ENCODE measurements around the gene P2RY6.

P2RY6 gene

DNA sequence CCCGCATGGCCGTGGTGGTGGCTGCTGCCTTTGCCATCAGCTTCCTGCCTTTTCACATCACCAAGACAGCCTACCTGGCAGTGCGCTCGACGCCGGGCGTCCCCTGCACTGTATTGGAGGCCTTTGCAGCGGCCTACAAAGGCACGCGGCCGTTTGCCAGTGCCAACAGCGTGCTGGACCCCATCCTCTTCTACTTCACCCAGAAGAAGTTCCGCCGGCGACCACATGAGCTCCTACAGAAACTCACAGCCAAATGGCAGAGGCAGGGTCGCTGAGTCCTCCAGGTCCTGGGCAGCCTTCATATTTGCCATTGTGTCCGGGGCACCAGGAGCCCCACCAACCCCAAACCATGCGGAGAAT is 25.1 kb downstream of the P2RY6 start:
- no peak for DNase-seq (ENCODE audit: low spot score)

DNA sequence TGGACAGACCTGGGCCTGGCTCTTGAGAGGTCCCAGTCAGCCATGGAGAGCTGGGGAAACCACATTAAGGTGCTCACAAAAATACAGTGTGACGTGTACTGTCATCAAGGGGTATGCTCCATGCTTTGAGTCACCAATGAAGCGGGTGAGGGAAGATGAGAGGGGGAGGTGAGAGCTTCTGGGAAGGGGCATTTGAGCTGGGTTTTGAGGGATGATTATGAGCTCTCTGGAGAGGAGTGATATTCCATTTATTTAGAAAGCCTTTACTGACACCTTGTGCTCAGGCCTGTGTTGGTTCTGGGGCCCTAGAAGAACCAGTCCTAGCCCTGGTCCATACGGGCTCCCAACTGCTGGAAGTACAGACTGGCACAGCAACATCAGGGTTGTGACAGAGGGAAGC is 25.6 kb downstream of the P2RY6 start:
- DNase-seq (ENCODE audit: low spot score), result no peak

DNA sequence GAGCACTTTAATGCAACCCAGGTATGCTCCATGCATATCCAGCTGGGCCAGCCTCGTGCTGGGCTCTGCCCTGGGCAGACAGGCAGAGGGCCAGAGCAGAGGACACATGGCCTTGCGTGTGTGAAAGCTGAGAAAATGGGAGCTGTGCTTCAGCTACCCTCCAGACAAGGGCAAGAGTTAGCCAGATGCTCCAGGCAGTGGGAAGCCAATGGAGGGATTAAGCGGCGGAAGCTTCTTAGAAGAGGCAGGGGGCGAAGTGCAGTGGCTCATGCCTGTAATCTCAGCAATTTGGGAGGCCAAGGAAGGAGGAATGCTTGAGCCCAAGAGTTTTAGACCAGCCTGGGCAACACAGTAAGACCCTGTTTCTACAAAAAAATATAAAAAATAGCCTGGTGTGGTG is 26.1 kb downstream of the P2RY6 start:
- no peak for DNase-seq (ENCODE audit: low spot score)

DNA sequence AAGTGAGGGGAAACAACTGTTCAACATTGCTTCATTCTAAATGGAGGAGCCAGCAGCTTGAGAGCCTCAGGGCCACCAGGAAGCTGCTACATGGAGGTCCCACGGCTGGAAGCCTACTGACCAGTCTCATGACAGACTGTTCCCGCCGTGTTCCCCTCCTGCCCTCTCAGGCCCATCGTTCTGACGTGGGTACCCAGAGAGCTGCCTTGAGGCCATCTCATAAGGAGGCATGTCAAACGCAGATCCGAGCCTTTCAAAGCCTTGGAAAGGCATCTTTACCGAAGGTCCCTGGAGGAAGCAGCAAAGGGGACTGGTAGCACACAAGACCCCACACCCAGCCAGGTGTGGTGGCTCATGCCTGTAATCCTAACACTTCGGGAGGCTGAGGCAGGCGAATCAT is 27.6 kb downstream of the P2RY6 start:
- DNase-seq (ENCODE audit: low spot score), result no peak

DNA sequence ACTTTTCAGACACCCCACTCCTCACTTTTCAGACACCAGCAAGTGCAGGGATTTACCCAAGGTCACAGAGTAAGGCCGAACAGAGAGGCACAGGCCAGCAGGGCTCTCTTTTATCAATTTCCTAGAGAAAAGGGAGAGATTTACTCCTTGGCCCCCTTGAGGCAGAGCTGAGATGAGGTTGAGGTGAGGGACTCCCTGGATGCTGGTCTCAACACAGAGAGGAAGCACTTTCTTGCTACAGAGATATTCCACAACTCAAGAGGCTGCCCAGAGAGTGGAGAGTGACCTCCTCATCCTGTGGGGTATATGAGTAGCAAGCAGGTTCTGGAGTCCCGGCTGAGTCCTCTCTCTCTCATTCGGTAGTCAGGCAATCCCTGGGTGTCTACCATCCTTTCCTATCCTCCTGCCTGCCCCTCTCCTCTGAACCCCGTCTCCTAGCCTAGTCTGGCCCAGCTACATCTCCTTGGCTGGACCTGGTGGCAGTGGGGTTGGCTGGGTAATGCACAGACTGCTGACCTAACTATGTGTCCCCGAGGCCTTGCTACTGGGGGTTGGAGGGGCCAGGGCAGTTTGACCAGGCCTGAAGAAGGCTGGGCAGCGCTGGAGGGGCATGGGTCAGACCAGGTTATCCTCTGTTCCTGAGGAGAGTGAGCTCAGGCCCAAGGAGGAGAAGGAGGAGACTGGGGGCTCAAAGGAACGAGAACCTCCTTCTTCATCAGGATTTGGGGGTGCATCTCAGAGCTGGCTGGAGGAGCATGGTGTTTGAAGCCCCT is 34.1 kb downstream of the P2RY6 start:
- DNase-seq (ENCODE audit: low spot score), result no peak

DNA sequence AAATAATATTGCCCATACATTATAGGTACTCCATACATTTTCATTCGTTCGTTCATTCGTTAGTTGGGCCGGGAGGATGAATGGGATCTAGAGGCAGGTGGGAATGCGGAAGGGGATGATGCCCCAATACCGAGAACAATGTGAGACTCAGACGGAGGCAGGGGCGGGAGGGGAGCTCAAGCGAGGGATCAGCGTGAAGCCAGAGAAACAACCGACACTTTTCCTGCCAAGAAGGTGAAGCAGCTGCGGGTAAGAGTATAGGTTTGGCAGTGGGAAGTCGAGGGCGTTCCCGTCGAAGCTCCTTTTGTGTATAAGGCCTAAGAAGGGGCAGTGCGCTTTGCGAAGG is 34.8 kb downstream of the P2RY6 start:
- no peak for DNase-seq (ENCODE audit: low spot score)

DNA sequence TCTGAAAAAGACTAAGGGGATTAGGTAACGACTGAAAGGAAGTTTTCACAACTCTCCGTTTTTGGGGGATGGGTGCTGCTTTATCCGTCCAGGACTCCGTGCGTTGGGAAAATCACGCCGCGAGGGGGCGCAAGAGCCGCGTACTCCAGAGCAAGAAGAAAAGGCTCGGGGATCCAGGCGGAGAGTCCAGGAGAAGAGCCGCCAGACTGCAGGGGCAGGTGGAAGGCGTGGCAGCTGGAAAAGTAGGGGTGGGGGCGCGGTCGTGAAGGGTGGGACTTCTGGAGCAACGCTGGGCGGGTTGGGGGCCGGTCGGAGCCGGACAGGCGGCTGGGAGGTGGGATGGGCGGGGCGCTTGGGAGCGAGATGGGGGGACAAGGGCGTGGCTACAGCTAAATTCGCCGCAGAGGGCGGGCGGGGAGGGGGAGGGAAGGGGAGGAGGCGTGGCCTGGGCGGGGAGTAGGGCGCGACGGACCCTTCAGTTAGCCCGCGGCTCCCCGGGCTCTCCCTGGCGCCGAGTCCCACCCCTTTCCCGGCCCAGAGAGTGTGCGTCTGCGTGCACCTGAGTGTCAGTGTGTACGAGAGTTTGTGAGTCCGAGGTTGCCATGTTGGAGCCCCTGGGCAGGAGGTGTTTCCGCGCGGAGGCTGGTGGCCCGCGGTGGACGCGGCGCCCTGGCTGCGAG is 35.3 kb downstream of the P2RY6 start:
- DNase-seq (ENCODE audit: low spot score), result peak; percentile 92

DNA sequence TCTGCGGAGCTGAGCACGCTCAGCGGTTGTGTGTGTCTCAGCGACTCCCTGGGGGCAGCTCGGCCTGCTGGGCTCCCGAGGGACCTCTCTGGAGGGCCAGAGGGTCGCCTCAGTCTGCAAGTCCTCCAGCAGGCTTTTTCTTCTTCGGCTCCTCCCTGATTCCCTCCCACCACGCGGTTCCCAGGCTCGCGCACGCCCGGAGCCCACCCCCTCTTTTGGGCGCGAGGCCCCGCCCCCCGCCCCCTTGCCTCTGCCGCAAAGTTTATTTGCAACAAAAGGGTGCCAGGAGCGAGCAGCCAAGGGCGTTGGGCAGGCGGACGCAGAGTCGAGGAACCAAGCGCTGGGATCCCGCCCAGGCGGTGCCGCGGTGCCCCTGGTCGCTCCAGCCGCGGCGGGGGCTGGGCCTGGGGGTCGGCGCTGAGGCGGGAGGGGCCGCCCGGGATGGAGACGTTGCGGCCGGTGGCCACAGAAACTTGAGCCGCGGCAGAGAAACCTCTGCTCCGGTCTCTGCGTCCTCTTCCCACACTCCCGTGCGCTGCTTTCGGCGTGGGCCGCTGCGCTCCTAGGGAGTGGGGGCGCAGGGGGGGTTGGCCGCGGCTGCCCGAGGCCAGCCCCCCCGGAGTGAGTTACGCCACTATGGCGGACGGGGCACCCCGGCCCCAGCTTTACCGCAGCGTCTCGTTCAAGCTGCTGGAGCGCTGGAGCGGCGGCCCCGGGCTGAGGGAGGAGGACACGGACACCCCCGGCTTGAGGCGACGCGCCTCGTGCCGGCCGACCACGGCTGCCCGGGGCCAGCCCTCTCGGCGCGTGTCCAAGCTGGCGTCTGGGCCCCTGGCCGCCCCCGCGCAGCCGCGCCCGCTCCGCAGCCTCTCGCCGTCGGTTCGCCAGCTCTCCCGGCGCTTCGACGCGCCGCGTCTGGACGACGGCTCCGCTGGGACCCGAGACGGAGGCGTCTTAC is 36.1 kb downstream of the P2RY6 start, which contains the start of gene ARHGEF17:
TSS of gene ARHGEF17 (plus strand) at position 274 of the 958 bp plus-strand sequence. CDS start at position 637, 363 bp downstream.
- DNase-seq (ENCODE audit: low spot score), result peak; percentile 55

DNA sequence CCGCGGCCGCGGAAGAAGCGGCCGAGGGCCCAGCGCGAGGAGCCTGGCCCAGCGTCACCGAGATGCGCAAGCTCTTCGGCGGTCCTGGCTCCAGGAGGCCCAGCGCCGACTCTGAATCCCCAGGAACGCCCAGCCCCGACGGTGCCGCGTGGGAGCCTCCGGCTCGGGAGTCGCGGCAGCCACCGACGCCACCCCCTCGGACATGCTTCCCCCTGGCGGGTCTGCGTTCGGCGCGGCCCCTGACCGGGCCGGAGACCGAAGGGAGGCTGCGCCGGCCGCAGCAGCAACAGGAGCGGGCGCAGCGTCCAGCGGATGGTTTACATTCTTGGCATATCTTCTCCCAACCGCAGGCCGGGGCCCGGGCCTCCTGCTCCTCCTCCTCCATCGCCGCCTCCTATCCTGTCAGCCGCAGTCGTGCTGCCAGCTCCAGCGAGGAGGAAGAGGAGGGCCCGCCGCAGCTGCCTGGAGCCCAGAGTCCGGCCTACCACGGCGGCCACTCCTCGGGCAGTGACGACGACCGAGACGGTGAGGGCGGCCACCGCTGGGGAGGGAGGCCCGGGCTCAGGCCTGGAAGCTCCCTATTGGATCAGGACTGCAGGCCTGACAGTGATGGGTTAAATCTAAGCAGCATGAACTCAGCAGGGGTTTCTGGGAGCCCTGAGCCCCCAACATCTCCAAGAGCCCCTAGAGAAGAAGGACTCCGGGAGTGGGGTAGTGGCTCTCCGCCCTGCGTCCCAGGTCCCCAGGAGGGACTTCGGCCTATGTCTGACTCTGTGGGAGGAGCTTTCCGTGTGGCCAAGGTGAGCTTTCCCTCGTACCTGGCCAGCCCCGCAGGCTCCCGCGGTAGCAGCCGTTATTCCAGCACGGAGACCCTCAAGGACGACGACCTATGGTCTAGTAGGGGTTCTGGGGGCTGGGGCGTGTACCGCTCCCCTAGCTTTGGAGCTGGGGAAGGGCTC is 37.1 kb downstream of the P2RY6 start:
- DNase-seq (ENCODE audit: low spot score), result no peak

DNA sequence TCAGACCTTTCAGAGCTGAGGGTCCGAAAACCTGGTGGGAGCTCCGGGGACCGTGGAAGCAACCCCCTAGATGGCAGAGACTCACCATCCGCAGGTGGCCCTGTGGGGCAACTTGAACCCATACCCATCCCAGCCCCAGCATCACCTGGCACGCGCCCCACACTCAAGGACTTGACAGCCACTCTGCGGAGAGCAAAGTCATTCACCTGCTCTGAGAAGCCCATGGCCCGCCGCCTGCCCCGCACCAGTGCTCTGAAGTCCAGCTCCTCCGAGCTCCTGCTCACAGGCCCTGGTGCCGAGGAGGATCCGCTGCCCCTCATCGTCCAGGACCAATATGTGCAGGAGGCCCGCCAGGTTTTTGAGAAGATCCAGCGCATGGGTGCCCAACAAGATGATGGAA is 37.9 kb downstream of the P2RY6 start:
- no peak for DNase-seq (ENCODE audit: low spot score)

DNA sequence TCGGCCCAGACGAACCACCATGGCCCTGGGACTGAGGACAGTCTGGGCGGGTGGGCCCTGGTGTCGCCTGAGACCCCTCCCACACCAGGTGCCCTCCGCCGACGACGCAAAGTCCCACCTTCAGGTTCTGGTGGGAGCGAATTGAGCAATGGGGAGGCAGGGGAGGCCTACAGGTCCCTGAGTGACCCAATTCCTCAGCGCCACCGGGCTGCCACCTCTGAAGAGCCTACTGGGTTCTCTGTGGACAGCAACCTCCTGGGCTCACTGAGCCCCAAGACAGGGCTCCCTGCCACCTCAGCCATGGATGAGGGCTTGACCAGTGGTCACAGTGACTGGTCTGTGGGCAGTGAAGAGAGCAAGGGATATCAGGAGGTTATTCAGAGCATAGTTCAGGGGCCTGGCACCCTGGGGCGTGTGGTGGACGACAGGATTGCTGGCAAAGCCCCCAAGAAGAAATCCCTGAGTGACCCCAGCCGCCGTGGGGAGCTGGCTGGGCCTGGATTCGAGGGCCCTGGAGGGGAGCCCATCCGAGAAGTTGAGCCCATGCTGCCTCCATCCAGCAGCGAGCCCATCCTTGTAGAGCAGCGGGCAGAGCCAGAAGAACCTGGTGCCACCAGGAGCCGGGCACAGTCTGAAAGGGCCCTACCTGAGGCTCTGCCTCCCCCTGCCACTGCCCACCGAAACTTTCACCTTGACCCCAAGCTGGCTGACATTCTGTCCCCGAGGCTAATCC is 38.7 kb downstream of the P2RY6 start:
- DNase-seq (ENCODE audit: low spot score), result no peak

DNA sequence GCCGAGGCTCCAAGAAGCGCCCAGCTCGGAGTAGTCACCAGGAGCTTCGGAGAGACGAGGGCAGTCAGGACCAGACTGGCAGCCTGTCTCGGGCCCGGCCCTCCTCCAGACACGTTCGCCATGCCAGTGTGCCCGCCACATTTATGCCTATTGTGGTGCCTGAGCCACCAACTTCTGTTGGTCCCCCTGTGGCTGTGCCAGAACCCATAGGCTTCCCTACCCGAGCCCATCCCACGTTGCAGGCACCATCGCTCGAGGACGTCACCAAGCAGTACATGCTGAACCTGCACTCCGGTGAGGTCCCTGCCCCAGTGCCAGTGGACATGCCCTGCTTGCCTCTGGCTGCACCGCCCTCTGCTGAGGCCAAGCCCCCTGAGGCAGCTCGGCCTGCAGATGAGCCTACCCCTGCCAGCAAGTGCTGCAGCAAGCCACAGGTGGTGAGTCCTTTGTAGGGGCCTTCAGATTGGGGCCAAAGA is 39.3 kb downstream of the P2RY6 start:
- DNase-seq (ENCODE audit: low spot score), result no peak

DNA sequence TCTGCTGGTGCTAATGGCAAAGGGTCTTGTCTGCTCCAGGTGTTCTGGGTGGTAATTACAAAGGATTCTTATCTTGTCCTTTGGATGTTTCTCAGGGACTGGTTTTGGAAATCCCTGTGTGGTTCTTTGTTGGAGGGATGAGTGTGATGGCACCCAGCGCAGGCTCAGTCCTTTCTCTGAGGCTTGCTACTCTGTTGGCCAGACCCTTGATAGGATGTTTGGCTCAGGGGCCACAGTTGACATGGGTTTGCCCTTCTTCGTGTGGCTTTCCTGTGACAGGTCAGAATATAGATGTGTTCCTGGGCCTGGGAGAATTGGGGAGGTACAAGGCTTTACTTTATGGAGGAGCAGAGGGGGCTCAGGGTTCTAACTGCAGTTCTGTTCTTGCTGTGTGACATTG is 39.9 kb downstream of the P2RY6 start:
- no peak for DNase-seq (ENCODE audit: low spot score)

DNA sequence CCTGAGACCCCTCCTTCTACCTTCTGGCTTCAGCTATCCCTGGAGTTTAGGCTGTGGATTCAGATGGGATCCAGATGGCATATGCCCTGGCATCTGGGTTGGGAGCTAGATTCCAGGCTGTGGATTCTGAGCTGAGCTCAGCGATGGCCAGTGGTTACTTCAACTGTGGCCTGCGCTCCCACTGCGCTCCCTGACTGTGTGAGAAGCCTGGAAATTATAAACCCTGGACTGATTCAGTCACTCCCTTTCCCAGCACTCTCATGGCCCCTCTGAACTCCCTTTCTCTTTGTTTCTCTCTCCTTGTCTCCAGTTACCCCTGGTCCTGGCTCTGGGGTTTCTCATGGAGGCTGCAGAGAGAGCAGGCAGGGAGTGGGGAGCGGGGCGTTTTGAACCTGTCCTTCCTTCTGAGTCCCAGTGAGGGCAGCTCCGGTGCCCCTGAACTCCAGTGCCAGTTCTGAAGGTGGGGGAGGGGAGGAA is 40.8 kb downstream of the P2RY6 start:
- DNase-seq (ENCODE audit: low spot score), result no peak

DNA sequence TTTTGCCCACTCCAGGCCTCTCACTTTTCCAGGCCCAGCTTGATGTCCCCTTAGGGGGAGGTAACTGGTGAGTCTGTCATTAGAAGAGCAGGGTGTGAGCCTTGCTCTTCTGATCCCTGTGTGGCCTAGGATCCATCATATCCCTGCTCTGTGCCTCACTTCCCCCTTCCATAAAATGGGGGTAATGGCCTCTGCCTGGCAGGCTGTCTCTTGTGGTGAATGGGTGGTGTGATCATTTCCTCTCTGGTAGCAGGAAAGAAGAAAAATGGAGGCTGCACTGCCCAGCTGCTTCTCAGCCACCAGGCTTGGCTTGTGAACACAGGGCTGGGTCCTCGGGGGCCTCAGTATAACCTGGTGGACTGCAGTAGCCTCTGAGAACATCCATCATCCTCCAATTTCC is 41.5 kb downstream of the P2RY6 start:
- no peak for DNase-seq (ENCODE audit: low spot score)

DNA sequence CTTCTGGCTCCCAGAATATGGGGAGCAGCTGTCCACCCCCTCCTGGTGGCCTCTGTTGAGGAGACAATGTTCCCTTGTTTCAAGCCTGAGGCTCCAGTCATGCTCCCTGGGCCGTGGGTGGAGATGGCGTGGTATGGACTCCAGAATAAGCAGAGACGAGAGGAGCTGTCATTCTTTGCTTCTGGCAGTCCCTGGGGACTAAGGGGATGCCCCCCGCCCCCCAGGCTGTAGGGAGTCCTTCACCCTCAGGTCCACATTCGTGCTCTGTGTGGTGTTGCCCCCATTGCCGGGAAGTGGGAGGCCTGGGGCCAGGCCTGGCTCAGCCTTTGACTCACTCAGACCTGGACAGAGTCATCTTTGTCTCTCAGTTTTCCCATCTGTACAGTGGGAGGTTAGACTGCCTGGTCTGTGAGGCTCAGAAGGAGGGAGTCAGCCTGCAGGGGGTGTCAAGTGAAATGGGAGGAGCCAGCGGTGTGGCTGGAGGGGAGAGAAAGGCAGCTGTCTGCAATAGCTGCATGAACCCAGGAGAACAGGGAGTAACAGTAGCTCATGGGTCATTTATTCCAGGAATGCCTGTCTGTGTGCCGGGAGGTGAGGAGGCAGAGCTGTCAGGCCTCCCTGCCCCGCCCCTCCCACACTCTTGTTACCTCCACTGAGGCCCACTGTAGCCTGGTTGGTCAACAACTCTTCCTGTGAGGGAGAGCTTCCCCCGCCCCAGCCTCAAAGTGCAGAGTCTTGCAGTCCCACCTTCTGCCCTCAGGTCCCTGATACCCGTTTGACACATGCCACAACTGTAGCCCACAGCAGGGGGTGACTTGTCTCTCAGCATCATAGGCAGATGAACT is 42.2 kb downstream of the P2RY6 start:
- no peak for DNase-seq (ENCODE audit: low spot score)

DNA sequence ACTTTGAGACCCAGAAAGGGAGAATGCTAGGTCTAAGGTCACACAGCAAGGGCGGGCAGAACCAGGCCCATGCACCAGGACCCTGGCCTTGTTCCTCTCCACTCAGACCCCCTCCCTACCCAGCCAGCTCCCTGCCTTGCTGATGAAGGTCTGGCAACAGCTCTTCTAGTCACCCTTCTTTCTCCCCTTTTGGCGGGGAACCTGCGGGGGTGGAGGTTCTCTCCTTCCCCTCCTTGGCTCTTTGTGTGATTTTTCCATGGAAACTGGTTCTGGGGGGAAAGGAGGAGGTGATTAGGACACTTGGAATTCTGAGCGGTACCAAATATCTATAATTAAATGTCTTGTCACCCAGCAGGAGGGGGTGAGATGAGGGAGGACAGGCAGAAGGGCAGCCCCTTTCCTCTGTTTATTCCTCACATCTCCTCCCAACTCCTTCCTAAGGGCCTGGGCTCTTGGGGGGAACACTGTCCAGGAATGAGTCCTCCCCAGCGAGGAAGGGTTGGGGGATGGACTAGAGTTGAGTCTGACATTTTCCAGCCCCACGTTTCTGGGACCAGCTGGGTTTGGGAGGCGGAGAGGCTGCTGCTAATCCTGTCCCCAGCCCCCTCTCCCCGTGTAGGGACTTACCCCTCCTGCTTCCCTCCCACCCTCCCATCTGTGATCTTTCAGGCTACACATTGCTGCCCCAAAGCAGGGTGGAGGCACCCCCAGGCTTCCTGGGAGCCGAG is 43.3 kb downstream of the P2RY6 start:
- no peak for DNase-seq (ENCODE audit: low spot score)

DNA sequence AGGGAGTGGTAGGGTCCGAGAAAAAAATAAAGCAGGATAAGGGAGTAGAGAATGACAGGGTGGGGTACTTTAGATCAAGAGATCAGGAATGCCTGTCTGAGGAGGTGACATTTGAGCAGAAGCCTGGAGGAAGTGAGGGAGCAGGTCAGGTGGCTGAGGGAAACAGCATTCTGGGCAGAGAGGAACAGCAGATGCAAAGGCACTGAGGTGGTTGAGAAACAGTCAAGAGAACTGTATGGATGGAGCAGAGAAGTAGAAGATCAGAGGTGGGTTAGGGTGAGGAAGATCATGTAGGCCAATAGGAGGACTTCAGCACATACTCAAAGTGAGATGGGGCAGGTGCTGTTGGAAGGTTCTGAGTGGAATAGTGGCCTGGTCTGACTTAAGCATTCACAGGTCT is 44.3 kb downstream of the P2RY6 start:
- DNase-seq (ENCODE audit: low spot score), result no peak

DNA sequence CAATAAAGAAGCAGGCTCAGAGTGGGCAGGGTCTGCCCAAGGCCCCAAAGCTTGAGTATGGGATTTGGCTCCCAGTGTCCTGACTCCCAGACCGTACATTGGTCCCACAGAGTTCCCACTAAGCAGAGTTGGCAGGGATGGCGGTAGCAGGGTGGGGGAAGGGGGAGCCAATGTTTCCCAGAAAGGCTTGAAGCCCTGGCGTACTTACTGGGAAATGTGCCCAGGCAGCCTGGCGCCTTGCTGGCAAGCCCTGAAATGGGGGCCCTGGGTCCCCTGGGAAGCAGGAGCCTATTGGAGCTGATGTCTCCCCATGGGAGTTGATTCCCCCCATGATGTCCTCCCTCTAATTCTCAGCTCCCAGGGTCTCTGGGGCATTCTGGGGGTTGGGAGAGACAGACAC is 45.2 kb downstream of the P2RY6 start:
- no peak for DNase-seq (ENCODE audit: low spot score)

Data from cerebellar cortex (tissue), 1 donor.